ENCODE data around the gene CHID1.
A peak's percentile ranks its signal among the peaks of the same experiment; 100 is the strongest.

CHID1 gene

GRCh38 chr11:932435-932834, 21.8 kb upstream of the CHID1 start:
- DNase-seq = no peak

GRCh38 chr11:931385-931784, 20.8 kb upstream of the CHID1 start:
- DNase-seq = no peak

GRCh38 chr11:929405-929804, 18.8 kb upstream of the CHID1 start:
- DNase-seq = no peak

- DNase-seq = no peak
Observed at GRCh38 chr11:928786-929185, 18.2 kb upstream of the CHID1 start.

- no peak for DNase-seq
Observed at GRCh38 chr11:927871-928270, 17.3 kb upstream of the CHID1 start.

GRCh38 chr11:926341-926916, 15.8 kb upstream of the CHID1 start:
- DNase-seq = no peak

- DNase-seq = peak; percentile 87
Observed at GRCh38 chr11:925496-926301, 15.1 kb upstream of the CHID1 start, which contains the start of gene AP2A2. Gene AP2A2, plus strand, starts transcription at chr11:925870. Its CDS starts 152 bp downstream, at chr11:926022.

GRCh38 chr11:925158-925495, 14.5 kb upstream of the CHID1 start:
- peak; percentile 32 for DNase-seq

- no peak for DNase-seq
Observed at GRCh38 chr11:924406-925157, 14.0 kb upstream of the CHID1 start.

GRCh38 chr11:923691-924405, 13.2 kb upstream of the CHID1 start:
- DNase-seq = no peak

- DNase-seq = no peak
Observed at GRCh38 chr11:921921-922678, 11.5 kb upstream of the CHID1 start.

- DNase-seq = no peak
Observed at GRCh38 chr11:917426-917825, 6.8 kb upstream of the CHID1 start.

- no peak for DNase-seq
Observed at GRCh38 chr11:914747-915501, 4.3 kb upstream of the CHID1 start.

GRCh38 chr11:914204-914603, 3.6 kb upstream of the CHID1 start:
- DNase-seq = no peak

- no peak for DNase-seq
Observed at GRCh38 chr11:913043-913442, 2.4 kb upstream of the CHID1 start.

- DNase-seq = no peak
Observed at GRCh38 chr11:912266-912665, 1.7 kb upstream of the CHID1 start.

GRCh38 chr11:911890-912219, 1.2 kb upstream of the CHID1 start:
- no peak for DNase-seq

GRCh38 chr11:911031-911889, 650 bp upstream of the CHID1 start:
- no peak for DNase-seq

- DNase-seq = no peak
Observed at GRCh38 chr11:910044-910588, 494 bp downstream of the CHID1 start.

GRCh38 chr11:909406-909805, 1.2 kb downstream of the CHID1 start:
- no peak for DNase-seq

- no peak for DNase-seq
Observed at GRCh38 chr11:908273-908672, 2.3 kb downstream of the CHID1 start.

Data from activated gamma-delta T cell (primary cell).